GM23338 (cell line): ENCODE measurements around the gene SREK1. TPM values are rescaled to one million over a fixed set of nuclear protein-coding genes. Genes with fewer than 3 reads are reported as not detected.

Source experiments
- ATAC-seq: fragments of 200-7000 bp; cut with Tn5 transposase; 3 replicates; pipeline ENCODE4 v1.9.1; 2020
- DNase-seq: peaks from one replicate; pipeline ENCODE4 v3.0.0-alpha.2; 2015; ENCODE audit warnings: low spot score
- H2AFZ ChIP-seq: fragments of 200-600 bp; sonication (generic); 2 replicates; pipeline ENCODE4 v1.8.0; 2016; ENCODE audit warnings: antibody characterized with exemption, mild to moderate bottlenecking, moderate library complexity
- H3F3A ChIP-seq: fragments of 200-600 bp; sonication (generic); replicated peaks from 2 replicates; pipeline ENCODE4 v1.8.0; 2017; ENCODE audit warnings: antibody characterized with exemption, mixed run types, low read depth
- H3K27ac ChIP-seq: fragments of 200-600 bp; sonication (generic); 2 replicates; pipeline ENCODE4 v1.6.1; 2016; ENCODE audit warnings: low read depth
- H3K27me3 ChIP-seq: fragments of 200-600 bp; sonication (generic); 2 replicates; pipeline ENCODE4 v1.8.0; 2016; ENCODE audit warnings: mild to moderate bottlenecking, mixed run types, moderate library complexity; ENCODE audit not compliant: insufficient read depth
- H3K36me3 ChIP-seq: fragments of 200-600 bp; sonication (generic); 2 replicates; pipeline ENCODE4 v1.8.0; 2016; ENCODE audit warnings: mild to moderate bottlenecking; ENCODE audit not compliant: insufficient read depth
- H3K4me1 ChIP-seq: fragments of 200-600 bp; sonication (generic); 2 replicates; pipeline ENCODE4 v1.8.0; 2016; ENCODE audit warnings: mild to moderate bottlenecking, moderate library complexity; ENCODE audit not compliant: insufficient read depth
- H3K4me2 ChIP-seq: fragments of 200-600 bp; sonication (generic); 2 replicates; pipeline ENCODE4 v1.7.1; 2017; ENCODE audit warnings: mixed run types
- H3K4me3 ChIP-seq: fragments of 200-600 bp; sonication (generic); 2 replicates; pipeline ENCODE4 v1.6.1; 2016; ENCODE audit warnings: mixed run types
- H3K79me2 ChIP-seq: fragments of 200-600 bp; sonication (generic); replicated peaks from 2 replicates; pipeline ENCODE4 v1.8.0; 2017; ENCODE audit warnings: mild to moderate bottlenecking; ENCODE audit not compliant: insufficient read depth
- H3K9me2 ChIP-seq: fragments of 200-600 bp; sonication (generic); 2 replicates; pipeline ENCODE4 v1.8.0; 2017; ENCODE audit not compliant: insufficient read depth
- H4K20me1 ChIP-seq: fragments of 200-600 bp; sonication (generic); replicated peaks from 2 replicates; pipeline ENCODE4 v1.8.0; 2017; ENCODE audit warnings: mild to moderate bottlenecking; ENCODE audit not compliant: insufficient read depth
- H3K27ac Mint-ChIP-seq: 2 replicates; pipeline ENCODE4 v1.8.0; 2020; ENCODE audit warnings: inconsistent platforms, mild to moderate bottlenecking, moderate library complexity, mixed read lengths
- H3K27me3 Mint-ChIP-seq: 3 replicates; pipeline ENCODE4 v1.8.0; 2022; ENCODE audit warnings: low read depth, mild to moderate bottlenecking, moderate library complexity, mixed read lengths, inconsistent platforms; ENCODE audit not compliant: insufficient read depth, poor library complexity
- H3K36me3 Mint-ChIP-seq: 3 replicates; pipeline ENCODE4 v1.8.0; 2021; ENCODE audit warnings: low read depth, mild to moderate bottlenecking, inconsistent platforms, moderate library complexity, mixed read lengths
- H3K4me1 Mint-ChIP-seq: 3 replicates; pipeline ENCODE4 v1.8.0; 2020; ENCODE audit warnings: mild to moderate bottlenecking, inconsistent platforms, mixed read lengths
- H3K4me3 Mint-ChIP-seq: 3 replicates; pipeline ENCODE4 v1.8.0; 2021; ENCODE audit warnings: moderate library complexity, mild to moderate bottlenecking, inconsistent platforms, mixed read lengths
- H3K9me3 Mint-ChIP-seq: 3 replicates; pipeline ENCODE4 v1.8.0; 2020; ENCODE audit warnings: moderate library complexity, mild to moderate bottlenecking, inconsistent platforms, mixed read lengths
- CTCF ChIP-seq, 2 experiments: fragments of 200-600 bp in 1 of 2; sonication (generic) in 1 of 2; conservative IDR thresholded peaks; 2 replicates each; pipeline versions ENCODE4 v1.5.1 to v1.6.1; 2016 to 2017; ENCODE audit warnings: antibody characterized with exemption in 2 of 2, low read depth in 2 of 2, mild to moderate bottlenecking in 2 of 2, moderate library complexity in 1 of 2
- ETS1 ChIP-seq: IDR thresholded peaks from 2 replicates; pipeline ENCODE4 v1.6.1; 2016; ENCODE audit warnings: antibody characterized with exemption
- EZH2 ChIP-seq: fragments of 200-600 bp; sonication (generic); IDR thresholded peaks from one replicate; pipeline ENCODE4 v1.8.0; 2017; ENCODE audit warnings: antibody characterized with exemption, mild to moderate bottlenecking, low read depth; ENCODE audit not compliant: unreplicated experiment
- JUNB ChIP-seq: IDR thresholded peaks from one replicate; pipeline ENCODE4 v1.6.1; 2016; ENCODE audit warnings: antibody characterized with exemption; ENCODE audit not compliant: unreplicated experiment
- POLR2AphosphoS5 ChIP-seq: IDR thresholded peaks from 2 replicates; pipeline ENCODE4 v1.6.1; 2016; ENCODE audit warnings: antibody characterized with exemption, low read depth
- REST ChIP-seq: IDR thresholded peaks from one replicate; pipeline ENCODE4 v1.6.1; 2018; ENCODE audit warnings: antibody characterized with exemption; ENCODE audit not compliant: unreplicated experiment
- STAT1 ChIP-seq: IDR thresholded peaks from one replicate; pipeline ENCODE4 v1.6.1; 2016; ENCODE audit warnings: antibody characterized with exemption; ENCODE audit not compliant: unreplicated experiment
- ZNF114 ChIP-seq: fragments of 250-450 bp; sonication (Bioruptor Pico); IDR thresholded peaks from 2 replicates; pipeline ENCODE4 v1.5.0; 2020; ENCODE audit warnings: mild to moderate bottlenecking, moderate library complexity
- ZNF331 ChIP-seq: fragments of 250-450 bp; sonication (Bioruptor Pico); IDR thresholded peaks from 2 replicates; pipeline ENCODE4 v1.5.0; 2020; ENCODE audit warnings: low read depth, mild to moderate bottlenecking, moderate library complexity
- polyA plus RNA-seq: library from polyadenylated mRNA; unstranded; fragments of >200 nt; fragmentation: Nextera tagmentation; extraction: Ambion mirVana; gene quantifications from 2 replicates; pipeline ENCODE4 v1.2.1, GENCODE V29; 2016
- total RNA-seq: library from RNA; depleted of rRNA; stranded (reverse); fragments of >200 nt; shearing (Covaris generic); gene quantifications from 2 replicates; pipeline ENCODE4 v1.2.3, GENCODE V29; 2014

The SREK1 gene
- total and polyA plus RNA-seq, 2 experiments from 2014 or later, result 64.3 to 66.4 TPM

GRCh38 chr5:66232275-66232674 is 88.2 kb downstream of the SREK1 start:
- Histone ChIP-seq H4K20me1 (no peaks in the 10 kb centered on the region), H2AFZ (no peak overlapping the region), H3F3A (no peaks in the 10 kb centered on the region), H3K27me3 (no peaks in the 10 kb centered on the region), H3K4me3 (no peak overlapping the region), H3K79me2 (no peaks in the 10 kb centered on the region), H3K4me1 (peaks cover 20% of the 10 kb centered on the region), H3K27ac (no peak overlapping the region), H3K4me2 (peak overlapping the region; percentile 65), H3K36me3 (no peaks in the 10 kb centered on the region), H3K9me2 (0 out of 2 replicates have a peak, but pooled peaks cover 3% of the 10 kb centered on the region)
- no peak for ATAC-seq
- TF ChIP-seq JUNB (no peak), ETS1 (no peak), ZNF114 (CRISPR knock-in tag) (no peak), EZH2 (no peak)
- Mint-ChIP-seq H3K36me3 (no peaks in the 10 kb centered on the region; the same call in 2 of the 3 replicates), H3K9me3 (no peaks in the 10 kb centered on the region), H3K4me1 (peaks cover 19% of the 10 kb centered on the region), H3K4me3 (no peak overlapping the region), H3K27ac (no peak overlapping the region; the same call in 1 of the 2 replicates), H3K27me3 (peaks cover 1% of the 10 kb centered on the region)
- DNase-seq, result no peak

GRCh38 chr5:66232706-66233445 is 88.8 kb downstream of the SREK1 start:
- Histone ChIP-seq H2AFZ (peak overlapping the region; percentile 70), H3K27ac (peak overlapping the region; percentile 53; the same call in 1 of the 2 replicates), H3K4me2 (peak overlapping the region; percentile 65), H3K36me3 (no peaks in the 10 kb centered on the region), H3K27me3 (no peaks in the 10 kb centered on the region), H3K79me2 (no peaks in the 10 kb centered on the region), H3K4me3 (no peak overlapping the region), H3K9me2 (0 out of 2 replicates have a peak, but pooled peaks cover 3% of the 10 kb centered on the region), H3F3A (no peaks in the 10 kb centered on the region), H3K4me1 (peaks cover 20% of the 10 kb centered on the region), H4K20me1 (no peaks in the 10 kb centered on the region)
- H3K27me3 Mint-ChIP-seq, result peaks cover 1% of the 10 kb centered on the region
- DNase-seq (peak; percentile 56), ATAC-seq (peak; percentile 70)
- H3K9me3 Mint-ChIP-seq, result no peaks in the 10 kb centered on the region
- H3K36me3 Mint-ChIP-seq, result no peaks in the 10 kb centered on the region; the same call in 2 of the 3 replicates
- no peak overlapping the region; the same call in 1 of the 2 replicates for H3K27ac Mint-ChIP-seq
- no peak overlapping the region for H3K4me3 Mint-ChIP-seq
- peaks cover 19% of the 10 kb centered on the region for H3K4me1 Mint-ChIP-seq
- no peak for TF ChIP-seq JUNB
- no peak for TF ChIP-seq POLR2AphosphoS5
- TF ChIP-seq CTCF (conservative IDR thresholded peaks at IDR 0.05; ENCODE audit: low read depth in 2 of 2), result no peak
- TF ChIP-seq ZNF331 (CRISPR knock-in tag), result no peak
- no peak for TF ChIP-seq STAT1
- TF ChIP-seq REST, result no peak
